RWPE1 (cell line): ENCODE results near the gene EPB41L5.
"Not testable (repeated sequence)": the region's sequence is repeated elsewhere in the genome, so short reads cannot be mapped to it uniquely, and the experiment has no call there.

Experiments
- CTCF ChIA-PET: fragments of 350-600 bp; sonication (Branson Sonifier 250); formaldehyde crosslinking; extraction: SDS; loops from one replicate; lab custom pipeline; 2021; lab: Yijun Ruan, JAX
- POLR2A ChIA-PET: fragments of 400-600 bp; formaldehyde crosslinking; extraction: SDS; loops from one replicate; lab custom pipeline; 2020; ENCODE audit warnings: antibody characterized with exemption; ENCODE audit not compliant: low non-redundant PET; lab: Yijun Ruan, JAX
- DNase-seq: peaks from one replicate; pipeline ENCODE4 v3.0.0; 2012; ENCODE audit warnings: low spot score
- H3K27ac ChIP-seq: fragments of 450-650 bp; 2 replicates; pipeline ENCODE4 v1.5.1; 2017
- CTCF ChIP-seq: fragments of 450-650 bp; conservative IDR thresholded peaks from 2 replicates; pipeline ENCODE4 v1.5.1; 2017; ENCODE audit warnings: low read depth, mild to moderate bottlenecking

Gene EPB41L5

GRCh38 chr2:120111193-120111592, 98.3 kb downstream of the EPB41L5 start:
- H3K27ac ChIP-seq: no peak overlapping the region
- no peak for TF ChIP-seq CTCF
- CTCF ChIA-PET: no interaction called here
- DNase-seq: no peak
- POLR2A ChIA-PET: no interaction called here

- no peak overlapping the region for H3K27ac ChIP-seq
- POLR2A ChIA-PET: no interaction called here
- no peak for DNase-seq
- TF ChIP-seq CTCF: no peak
- CTCF ChIA-PET: interaction anchor here (0.7 kb wide), 1 partner anchor 173 kb away, joined by 3 read pairs; no protein-coding TSS in a partner anchor
These were observed 105.1 kb downstream of the EPB41L5 start for GRCh38 chr2:120118018-120118417.

GRCh38 chr2:120118471-120118870, 105.6 kb downstream of the EPB41L5 start:
- ChIA-PET CTCF (interaction anchor here (0.6 to 0.7 kb wide), 2 partner anchors 32 to 173 kb away, joined by 3 to 6 read pairs; no protein-coding TSS in a partner anchor), POLR2A (no interaction called here)
- no peak for TF ChIP-seq CTCF
- H3K27ac ChIP-seq: no peak overlapping the region
- DNase-seq: no peak

GRCh38 chr2:120121337-120121736, 108.5 kb downstream of the EPB41L5 start:
- CTCF ChIA-PET, POLR2A ChIA-PET, H3K27ac ChIP-seq, DNase-seq: not testable (repeated sequence)

- DNase-seq: no peak
- no peak for TF ChIP-seq CTCF
- no peak overlapping the region for H3K27ac ChIP-seq
- ChIA-PET CTCF (no interaction called here), POLR2A (no interaction called here)
These were observed 110.2 kb downstream of the EPB41L5 start for GRCh38 chr2:120123090-120123489.

- CTCF ChIA-PET: interaction anchor here (0.6 to 1.3 kb wide), 2 partner anchors 16 to 51 kb away, joined by 3 read pairs; no protein-coding TSS in a partner anchor
- POLR2A ChIA-PET: interaction anchor here (0.6 kb wide), 1 partner anchor 164 kb away, joined by 3 read pairs; no protein-coding TSS in a partner anchor
- no peak for TF ChIP-seq CTCF
- H3K27ac ChIP-seq: no peak overlapping the region
- DNase-seq: no peak
These were observed 112.3 kb downstream of the EPB41L5 start for GRCh38 chr2:120125195-120125594.

GRCh38 chr2:120128216-120128615, 115.3 kb downstream of the EPB41L5 start:
- TF ChIP-seq CTCF: no peak
- ChIA-PET CTCF (no interaction called here), POLR2A (no interaction called here)
- H3K27ac ChIP-seq: no peak overlapping the region
- DNase-seq: no peak
